T-helper 22 cell (primary cell): ENCODE measurements around the gene GADD45G.

Experiments used
- DNase-seq: peaks from one replicate; pipeline ENCODE4 v3.0.0-alpha.2; 2020; ENCODE audit warnings: low read depth

The GADD45G gene

GRCh38 chr9:89630508-89630907, 25.7 kb downstream of the GADD45G start:
- no peak for DNase-seq

- no peak for DNase-seq
These were observed 26.6 kb downstream of the GADD45G start for GRCh38 chr9:89631384-89631783.

DNA sequence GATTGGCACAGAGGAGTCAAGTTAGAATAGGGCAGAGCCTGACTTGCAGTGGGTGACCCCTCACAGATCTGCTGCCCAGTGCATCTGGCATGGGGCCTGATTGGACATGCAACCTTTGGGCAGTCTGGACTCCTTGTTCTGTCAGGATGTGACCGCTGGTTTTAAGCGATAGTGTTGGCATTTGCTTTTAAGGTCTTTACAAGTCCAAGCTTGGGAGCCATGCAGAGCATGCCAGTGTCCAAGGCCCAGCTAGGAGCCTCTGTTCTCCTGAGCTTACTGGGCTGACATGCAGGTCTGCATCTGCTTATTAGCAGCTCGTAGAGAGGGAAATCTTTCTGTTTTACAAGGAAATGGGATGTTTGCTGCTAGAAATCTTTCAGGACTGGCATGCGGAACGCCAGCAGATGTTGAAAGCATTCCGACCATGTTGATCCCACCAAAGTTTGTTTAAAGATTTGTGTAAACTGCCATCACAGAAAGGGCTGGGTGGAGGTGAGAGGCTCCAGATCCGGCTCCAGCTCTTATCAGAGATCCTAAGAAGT, 27.5 kb downstream of the GADD45G start:
- DNase-seq = no peak

- no peak for DNase-seq
These were observed 27.9 kb downstream of the GADD45G start for GRCh38 chr9:89632736-89633135.

GRCh38 chr9:89633404-89633803, 28.6 kb downstream of the GADD45G start:
- no peak for DNase-seq

- DNase-seq = no peak
These were observed 29.1 kb downstream of the GADD45G start for GRCh38 chr9:89633920-89634319.

GRCh38 chr9:89634995-89635742, 30.4 kb downstream of the GADD45G start:
- DNase-seq = no peak

DNA sequence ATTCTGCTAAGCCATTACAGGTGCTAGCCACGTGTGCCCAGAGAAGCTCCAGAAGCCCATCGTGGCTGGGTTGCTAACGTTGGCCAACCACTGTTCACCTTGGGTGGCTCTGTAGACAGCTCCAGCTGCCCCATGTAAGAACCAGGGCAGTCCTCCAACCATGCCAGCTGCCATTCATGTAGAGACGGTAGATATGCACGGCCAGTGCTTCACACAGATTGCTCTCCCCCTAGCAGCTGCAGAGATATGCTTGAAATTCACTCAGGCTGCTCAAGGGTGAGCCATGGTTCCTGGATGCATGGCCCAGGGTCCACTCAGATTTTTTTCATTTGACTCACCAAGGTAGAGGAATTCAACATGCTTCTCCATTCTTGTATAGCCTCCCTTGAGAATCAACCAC, 31.0 kb downstream of the GADD45G start:
- DNase-seq = no peak

GRCh38 chr9:89637787-89638186, 33.0 kb downstream of the GADD45G start:
- DNase-seq = no peak

DNA sequence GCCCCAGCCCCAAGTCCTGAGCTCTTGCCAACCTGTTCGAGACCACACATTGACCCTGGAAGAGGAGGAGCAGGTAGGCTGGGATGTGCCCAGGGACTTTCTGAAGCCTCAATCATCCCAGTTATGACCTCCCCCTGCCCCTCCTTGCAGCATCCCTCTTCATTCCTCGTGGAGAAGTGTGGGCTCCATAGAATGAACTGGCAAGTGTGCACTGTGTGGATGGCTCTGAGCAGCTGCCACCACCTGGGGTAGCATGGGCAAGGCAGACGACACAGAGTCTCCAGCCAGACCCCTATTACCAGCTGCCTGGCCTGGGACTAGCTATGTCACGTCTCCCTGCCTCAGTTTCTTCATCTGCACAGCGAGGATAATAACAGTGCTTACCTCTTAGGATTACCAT, 33.5 kb downstream of the GADD45G start:
- no peak for DNase-seq

GRCh38 chr9:89638893-89639292, 34.1 kb downstream of the GADD45G start:
- DNase-seq = no peak

GRCh38 chr9:89639367-89639795, 34.6 kb downstream of the GADD45G start:
- no peak for DNase-seq

GRCh38 chr9:89639961-89640360, 35.1 kb downstream of the GADD45G start:
- DNase-seq = no peak

DNA sequence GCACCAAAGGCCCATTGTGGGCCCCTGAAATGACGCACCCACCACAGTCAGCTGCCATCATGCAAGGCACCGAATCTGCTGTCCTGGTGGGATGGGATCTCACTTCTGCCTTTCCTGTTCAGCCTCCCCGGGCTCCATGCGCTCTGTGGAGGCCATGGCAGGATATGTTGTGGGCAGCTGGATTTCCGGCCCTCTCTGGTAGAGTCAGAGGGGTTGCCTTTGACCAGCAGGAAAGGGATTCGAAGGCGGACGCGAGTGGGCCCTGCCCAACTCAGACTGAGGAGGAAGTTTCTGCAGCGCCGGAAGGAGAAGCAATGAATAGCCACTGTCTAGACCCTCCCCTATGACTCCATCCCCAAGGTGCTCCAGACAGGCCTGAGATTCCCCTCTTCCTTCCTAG, 35.5 kb downstream of the GADD45G start:
- DNase-seq = no peak

GRCh38 chr9:89640801-89641200, 36.0 kb downstream of the GADD45G start:
- no peak for DNase-seq

DNA sequence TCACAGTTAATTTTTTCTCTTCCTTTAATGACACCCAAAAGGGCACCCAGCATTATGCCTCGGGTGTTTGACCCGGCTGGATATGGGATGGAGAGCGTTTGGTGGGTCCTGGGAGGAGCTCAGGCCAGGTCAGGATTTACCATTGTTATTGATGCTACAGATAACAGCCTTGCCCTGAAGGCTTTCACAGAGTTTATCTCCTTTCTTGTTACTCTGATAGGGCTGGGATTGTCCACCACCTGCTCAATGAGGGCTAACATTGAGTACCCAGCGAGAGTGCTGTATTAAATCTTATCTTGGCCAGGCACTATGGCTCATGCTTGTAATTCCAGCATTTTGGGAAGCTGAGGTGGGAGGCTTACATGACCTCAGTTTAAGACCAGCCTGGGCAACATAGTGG, 37.2 kb downstream of the GADD45G start:
- DNase-seq = no peak

- DNase-seq = no peak
These were observed 38.0 kb downstream of the GADD45G start for GRCh38 chr9:89642789-89643188.

GRCh38 chr9:89646189-89646939, 41.6 kb downstream of the GADD45G start:
- no peak for DNase-seq

DNA sequence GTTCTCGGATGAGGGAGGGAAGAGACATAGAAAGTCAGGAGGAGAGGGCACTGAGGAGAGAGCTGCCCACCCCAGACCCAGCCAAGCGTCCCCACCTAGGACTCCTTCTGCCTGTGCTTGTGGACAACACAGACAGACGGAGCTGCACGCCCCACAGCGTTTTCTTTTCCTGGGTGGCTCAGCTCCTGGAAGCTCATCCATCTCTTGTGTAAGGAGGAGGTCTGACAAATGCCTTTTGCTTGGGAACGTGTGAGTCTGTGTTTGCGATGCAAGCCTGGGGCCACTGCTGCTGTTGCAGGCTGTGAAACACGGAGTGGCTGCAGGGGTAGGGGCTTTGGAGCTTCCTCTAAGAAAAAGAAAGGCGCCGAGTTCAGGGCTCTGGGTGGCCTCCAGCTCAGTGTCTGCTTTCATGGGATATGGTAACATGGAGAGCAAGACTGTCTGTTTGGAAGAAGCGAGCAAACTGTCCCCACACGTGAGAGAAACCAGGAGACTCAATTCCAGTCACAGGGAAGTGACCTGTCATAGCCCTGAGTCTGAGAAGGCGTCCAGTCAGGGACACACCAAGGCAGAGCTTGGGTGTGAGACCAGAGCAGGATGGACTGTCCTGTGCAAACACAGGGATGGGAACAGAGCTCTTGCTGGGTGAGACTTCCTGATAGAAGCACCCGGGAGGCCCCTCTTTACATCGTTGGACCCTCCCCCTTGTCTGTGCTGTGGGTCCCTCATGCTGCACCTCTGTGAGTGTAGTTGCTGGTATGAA, 42.7 kb downstream of the GADD45G start:
- no peak for DNase-seq

GRCh38 chr9:89648247-89649000, 43.6 kb downstream of the GADD45G start:
- no peak for DNase-seq

GRCh38 chr9:89649039-89649691, 44.4 kb downstream of the GADD45G start:
- DNase-seq = no peak
